Endothelial cell of umbilical vein (primary cell): ENCODE results near the gene KRTCAP2. TPM values are rescaled to one million over a fixed set of nuclear protein-coding genes. Genes with fewer than 3 reads are reported as not detected.
"Not testable (repeated sequence)": the region's sequence is repeated elsewhere in the genome, so short reads cannot be mapped to it uniquely, and the experiment has no call there.

Experiments
- BruUV-seq: library from RNA; stranded (reverse); fragments of 400-500 nt; replicated peaks from 2 replicates; lab custom pipeline; 2021; lab: Mats Ljungman, UMichigan
- CTCF ChIA-PET: fragments of 300-600, 350-600 bp; sonication (Branson Sonifier 250); formaldehyde crosslinking; loops from one replicate; lab custom pipeline; 2021; ENCODE audit warnings: antibody characterized with exemption, inconsistent platforms; lab: Charles Lee
- POLR2A ChIA-PET: fragments of 300-600, 350-600 bp; sonication (Branson Sonifier 250); formaldehyde crosslinking; loops from one replicate; lab custom pipeline; 2021; ENCODE audit warnings: antibody characterized with exemption, inconsistent platforms; lab: Charles Lee
- DNase-seq: peaks from one replicate; pipeline ENCODE4 v3.0.0-alpha.2; 2011; ENCODE audit warnings: low read depth, low spot score
- FAIRE-seq: peaks from 2 replicates; lab custom pipeline; 2011; peaks lifted over from hg19 to GRCh38; lab: Jason Lieb, UNC
- H2AFZ ChIP-seq: 2 replicates; pipeline ENCODE4 v1.6.0; 2012; ENCODE audit warnings: low read depth, low read length, control low read depth, inconsistent platforms
- H3K27ac ChIP-seq: 2 replicates; pipeline ENCODE4 v1.5.1; 2011; ENCODE audit warnings: low read depth, mild to moderate bottlenecking, control low read depth, low read length, moderate library complexity; ENCODE audit not compliant: insufficient read depth
- H3K27me3 ChIP-seq, 2 experiments: 2 replicates each; pipeline versions ENCODE4 v1.6.0 to v1.6.1; 2011; ENCODE audit warnings: low read length in 2 of 2, mixed read lengths in 1 of 2; ENCODE audit not compliant: control insufficient read depth in 2 of 2, insufficient read depth in 2 of 2
- H3K36me3 ChIP-seq, 2 experiments: 2 replicates in 1 of 2; 3 replicates in 1 of 2; pipeline ENCODE4 v1.5.1; 2011; ENCODE audit warnings: low read length in 2 of 2, mild to moderate bottlenecking in 1 of 2, moderate library complexity in 1 of 2; ENCODE audit not compliant: control insufficient read depth in 2 of 2, insufficient read depth in 2 of 2; ENCODE audit errors: extremely low read depth in 1 of 2
- H3K4me1 ChIP-seq: 3 replicates; pipeline ENCODE4 v1.5.1; 2011; ENCODE audit warnings: mild to moderate bottlenecking, low read length; ENCODE audit not compliant: control insufficient read depth, insufficient read depth; ENCODE audit errors: extremely low read depth
- H3K4me2 ChIP-seq: 2 replicates; pipeline ENCODE4 v1.6.1; 2011; ENCODE audit warnings: low read length, control low read depth, mixed read lengths; ENCODE audit not compliant: insufficient read depth
- H3K4me3 ChIP-seq, 3 experiments: fragments of 200-600 bp in 1 of 3; sonication (generic), shearing (Covaris generic) in 1 of 3; replicated peaks in 1 of 3; 2 replicates each; pipeline ENCODE4 v1.5.1; 2011 to 2016; ENCODE audit warnings: control low read depth in 3 of 3, low read length in 3 of 3, mild to moderate bottlenecking in 2 of 3, inconsistent platforms in 1 of 3, low read depth in 1 of 3, moderate library complexity in 1 of 3; ENCODE audit not compliant: insufficient read depth in 1 of 3
- H3K79me2 ChIP-seq: 2 replicates; pipeline ENCODE4 v1.6.0; 2012; ENCODE audit warnings: low read length, inconsistent platforms; ENCODE audit not compliant: control insufficient read depth, insufficient read depth
- H3K9ac ChIP-seq: replicated peaks from 2 replicates; pipeline ENCODE3; 2011; ENCODE audit warnings: low read length, control low read depth; ENCODE audit not compliant: insufficient read depth; ENCODE audit errors: extremely low read depth
- H3K9me1 ChIP-seq: replicated peaks from 3 replicates; pipeline ENCODE4 v1.6.0; 2011; ENCODE audit warnings: mild to moderate bottlenecking, low read length; ENCODE audit not compliant: control insufficient read depth, insufficient read depth; ENCODE audit errors: extremely low read depth
- H3K9me3 ChIP-seq: replicated peaks from 2 replicates; pipeline ENCODE4 v1.5.1; 2012; ENCODE audit warnings: low read length, inconsistent platforms; ENCODE audit not compliant: control insufficient read depth, insufficient read depth
- H4K20me1 ChIP-seq: replicated peaks from 2 replicates; pipeline ENCODE3; 2011; ENCODE audit warnings: mild to moderate bottlenecking, low read length; ENCODE audit not compliant: control insufficient read depth, insufficient read depth; ENCODE audit errors: extremely low read depth
- CTCF ChIP-seq, 2 donors: IDR thresholded peaks; 1 replicate in 1 of 2; 2 replicates in 1 of 2; pipeline ENCODE4 v1.5.1; 2011; ENCODE audit warnings: low read length in 2 of 2, mild to moderate bottlenecking in 2 of 2, moderate library complexity in 2 of 2, control low read depth in 1 of 2, inconsistent platforms in 1 of 2, low read depth in 1 of 2; ENCODE audit not compliant: insufficient read depth in 1 of 2; ENCODE audit errors: extremely low read depth in 1 of 2
- EZH2 ChIP-seq: IDR thresholded peaks from 2 replicates; pipeline ENCODE4 v1.6.1; 2012; ENCODE audit warnings: borderline replicate concordance, low read depth, mild to moderate bottlenecking, moderate library complexity, low read length, inconsistent platforms; ENCODE audit not compliant: severe bottlenecking
- FOS ChIP-seq: IDR thresholded peaks from 2 replicates; pipeline ENCODE4 v1.6.1; 2011; ENCODE audit warnings: mild to moderate bottlenecking, low read length, moderate library complexity, borderline replicate concordance; ENCODE audit not compliant: insufficient read depth
- GATA2 ChIP-seq: IDR thresholded peaks from 2 replicates; pipeline ENCODE4 v1.7.0; 2011; ENCODE audit warnings: low read depth, mild to moderate bottlenecking, moderate library complexity, mixed read lengths, low read length; ENCODE audit not compliant: insufficient read length, insufficient read depth
- JUN ChIP-seq: IDR thresholded peaks from 2 replicates; pipeline ENCODE4 v1.6.1; 2011; ENCODE audit warnings: borderline replicate concordance, low read depth; ENCODE audit not compliant: insufficient read length, insufficient read depth
- MAX ChIP-seq: IDR thresholded peaks from 2 replicates; pipeline ENCODE4 v1.6.1; 2011; ENCODE audit not compliant: insufficient read depth, insufficient read length
- MYC ChIP-seq: IDR thresholded peaks from one replicate; pipeline ENCODE4 v1.6.1; 2011; ENCODE audit warnings: mild to moderate bottlenecking, low read depth, low read length
- POLR2A ChIP-seq: IDR thresholded peaks from 2 replicates; pipeline ENCODE4 v1.6.1; 2012; ENCODE audit warnings: low read depth, mild to moderate bottlenecking, control low read depth, low read length
- POLR2AphosphoS5 ChIP-seq: IDR thresholded peaks from 2 replicates; pipeline ENCODE4 v1.6.1; 2012; ENCODE audit warnings: low read depth, mild to moderate bottlenecking, control low read depth, low read length, moderate library complexity; ENCODE audit not compliant: insufficient read depth
- dilution Hi-C: fragments of 300-500 bp; cut with MboI; formaldehyde crosslinking; loops from one replicate; pipeline ENCODE4 v1.15.0; 2019; ENCODE audit warnings: low sequenced_read_pairs; ENCODE audit not compliant: extremely low pct_ligation_motif_present
- intact Hi-C: fragments of 100-400 bp; cut with micrococcal nuclease; formaldehyde crosslinking; loops from one replicate; pipeline ENCODE4 v1.10.0; 2022
- polyA plus RNA-seq, 4 experiments: library from polyadenylated mRNA; depleted of rRNA in 3 of 4; stranded (reverse) in 3 of 4; unstranded in 1 of 4; fragments of >200 nt; gene quantifications; 2 replicates each; pipeline versions ENCODE4 v1.2.1 to v1.2.3, GENCODE V29; 2011 to 2012; ENCODE audit warnings: missing spikeins in 1 of 4
- total RNA-seq: library from RNA; stranded (reverse); gene quantifications from 2 replicates; pipeline ENCODE4 v1.2.3, GENCODE V29; 2021

KRTCAP2 gene
- total and polyA plus RNA-seq, 2 donors (not counting 3 experiments of a cell fraction or from before 2014, with no cell fraction given) = 207 to 362 TPM

- Histone ChIP-seq H4K20me1 (no peaks in the 10 kb centered on the region), H3K4me1 (peaks cover 13% of the 10 kb centered on the region), H3K27me3 (no peaks in the 10 kb centered on the region), H3K9ac (no peak overlapping the region), H3K4me2 (no peak overlapping the region), H3K36me3 (peaks cover 0 to 1% of the 10 kb centered on the region in 2 experiments), H3K9me1 (no peaks in the 10 kb centered on the region), H3K4me3 (no peak overlapping the region), H3K9me3 (no peaks in the 10 kb centered on the region), H2AFZ (no peak overlapping the region), H3K79me2 (no peaks in the 10 kb centered on the region), H3K27ac (no peak overlapping the region)
- ChIA-PET CTCF (interaction anchor here (0.9 to 3.5 kb wide), 3 partner anchors 11 to 17 kb away, joined by 3 to 88 read pairs (median 31); partner anchors contain the start of genes KRTCAP2 and TRIM46), POLR2A (interaction anchor here (0.6 kb wide), 2 partner anchors 10 to 141 kb away, joined by 3 read pairs; partner anchors contain the start of gene ADAM15)
- TF ChIP-seq POLR2A (no peak), FOS (no peak), POLR2AphosphoS5 (no peak), MAX (no peak), JUN (no peak), CTCF (IDR thresholded peaks at IDR 0.05; ENCODE audit: extremely low read depth in 1 of 2, insufficient read depth in 1 of 2, low read depth in 1 of 2, low read length in 2 of 2) (no peak), GATA2 (no peak), EZH2 (no peak), MYC (no peak)
- intact Hi-C loops = loop anchor here (2.0 to 5.0 kb wide), 4 partner anchors 15 to 115 kb away; partner anchors contain the start of genes FDPS and MTX1
- no peak for DNase-seq
- FAIRE-seq = no peak
- BruUV-seq = no TSS peak
- dilution Hi-C loops = no loop called here
These were observed 18.8 kb upstream of the KRTCAP2 start for GRCh38 chr1:155191904-155192303.

DNA sequence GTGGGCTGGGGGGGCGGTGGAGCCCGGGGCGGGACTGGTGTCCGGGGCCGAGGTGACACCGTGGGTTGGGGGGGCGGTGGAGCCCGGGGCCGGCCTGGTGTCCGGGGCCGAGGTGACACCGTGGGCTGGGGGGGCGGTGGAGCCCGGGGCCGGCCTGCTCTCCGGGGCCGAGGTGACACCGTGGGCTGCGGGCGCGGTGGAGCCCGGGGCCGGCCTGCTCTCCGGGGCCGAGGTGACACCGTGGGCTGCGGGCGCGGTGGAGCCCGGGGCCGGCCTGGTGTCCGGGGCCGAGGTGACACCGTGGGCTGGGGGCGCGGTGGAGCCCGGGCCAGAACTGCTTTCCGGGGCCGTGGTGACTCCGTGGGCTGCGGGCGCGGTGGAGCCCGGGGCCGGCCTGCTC lies 16.8 kb upstream of the KRTCAP2 start:
- H3K9ac ChIP-seq, H3K36me3 ChIP-seq, H3K79me2 ChIP-seq, H3K27ac ChIP-seq, POLR2A ChIA-PET, CTCF ChIA-PET, dilution Hi-C loops, H2AFZ ChIP-seq, H3K4me3 ChIP-seq, BruUV-seq, H3K9me1 ChIP-seq, DNase-seq, FAIRE-seq, H3K9me3 ChIP-seq, H4K20me1 ChIP-seq, H3K4me1 ChIP-seq, H3K4me2 ChIP-seq, H3K27me3 ChIP-seq: not testable (repeated sequence)
- intact Hi-C loops = loop anchor here (5.0 kb wide), 2 partner anchors 37 to 117 kb away; partner anchors contain the start of gene FDPS
